Upper lobe of right lung (tissue), 1 donor: ENCODE measurements around the gene USP34. TPM values are rescaled to one million over a fixed set of nuclear protein-coding genes. Genes with fewer than 3 reads are reported as not detected.
A peak's percentile ranks its signal among the peaks of the same experiment; 100 is the strongest.

ENCODE experiments used
- ATAC-seq: fragments of 200-7000 bp; cut with Tn5 transposase; one replicate; pipeline ENCODE4 v1.9.1; 2020; ENCODE audit warnings: mild to moderate bottlenecking, moderate library complexity
- DNase-seq: peaks from one replicate; pipeline ENCODE4 v3.0.0-alpha.2; 2020
- H3K27ac ChIP-seq: fragments of 200-600 bp; one replicate; pipeline ENCODE4 v1.8.0; 2022
- H3K27me3 ChIP-seq: fragments of 200-600 bp; one replicate; pipeline ENCODE4 v1.8.0; 2022; ENCODE audit warnings: mild to moderate bottlenecking
- H3K36me3 ChIP-seq: fragments of 200-600 bp; one replicate; pipeline ENCODE4 v1.8.0; 2022
- H3K4me1 ChIP-seq: fragments of 200-600 bp; one replicate; pipeline ENCODE4 v1.8.0; 2022
- H3K4me3 ChIP-seq: fragments of 200-600 bp; one replicate; pipeline ENCODE4 v1.8.0; 2022; ENCODE audit warnings: mild to moderate bottlenecking
- H3K9me3 ChIP-seq: fragments of 200-600 bp; one replicate; pipeline ENCODE4 v1.8.0; 2022
- CTCF ChIP-seq: fragments of 200-600 bp; IDR thresholded peaks from one replicate; pipeline ENCODE4 v1.8.0; 2022; ENCODE audit warnings: antibody characterized with exemption
- intact Hi-C: fragments of 100-400 bp; cut with DNase I; formaldehyde crosslinking; loops from one replicate; pipeline ENCODE4 v1.11.0; 2022
- total RNA-seq: library from RNA; stranded (reverse); fragmentation: NEBNext Ultra II Directional; extraction: Animal tissue kit (Norgen Biotek cat#: 25700); gene quantifications from one replicate; pipeline ENCODE4 v1.2.1, GENCODE V29; 2021
- donor health status: DM: no; HTN: yes; CAD: no; lungs with severe emphysema.

Gene USP34
- total RNA-seq, 1 donor from 2014 or later: 112 TPM

GRCh38 chr2:61144697-61145268 lies 326.1 kb downstream of the USP34 start:
- peaks cover 11% of the 10 kb centered on the region for H3K36me3 ChIP-seq
- no peak for TF ChIP-seq CTCF
- no peaks in the 10 kb centered on the region for H3K27me3 ChIP-seq
- intact Hi-C loops: no loop called here
- peak; percentile 99 for ATAC-seq
- peak overlapping the region; percentile 75 for H3K4me3 ChIP-seq
- DNase-seq: peak; percentile 96
- peak overlapping the region; percentile 88 for H3K27ac ChIP-seq
- H3K4me1 ChIP-seq: peaks cover 7% of the 10 kb centered on the region
- H3K9me3 ChIP-seq: no peaks in the 10 kb centered on the region

- Histone ChIP-seq H3K4me3 (no peak overlapping the region), H3K27me3 (no peaks in the 10 kb centered on the region), H3K9me3 (no peaks in the 10 kb centered on the region), H3K4me1 (peaks cover 7% of the 10 kb centered on the region), H3K27ac (no peak overlapping the region), H3K36me3 (no peaks in the 10 kb centered on the region)
- no peak for TF ChIP-seq CTCF
- DNase-seq: no peak
- intact Hi-C loops: no loop called here
- ATAC-seq: no peak
Observed at GRCh38 chr2:61141151-61141550, 329.7 kb downstream of the USP34 start.

- TF ChIP-seq CTCF: no peak
- Histone ChIP-seq H3K4me3 (no peak overlapping the region), H3K9me3 (no peaks in the 10 kb centered on the region), H3K4me1 (no peaks in the 10 kb centered on the region), H3K27ac (no peak overlapping the region), H3K36me3 (no peaks in the 10 kb centered on the region), H3K27me3 (no peaks in the 10 kb centered on the region)
- intact Hi-C loops: no loop called here
- no peak for DNase-seq
- ATAC-seq: no peak
Observed at GRCh38 chr2:61138859-61139258, 332.0 kb downstream of the USP34 start.

Other genes with a start within 250 kb of the USP34 start
- 98.9 TPM for gene XPO1, start 67.3 kb upstream of the USP34 start, total RNA-seq